Body of pancreas (tissue), 4 donors: Measurements from ENCODE around the gene TCOF1. TPM values are rescaled to one million over a fixed set of nuclear protein-coding genes. Genes with fewer than 3 reads are reported as not detected.

Source experiments
- ATAC-seq: fragments of 150-250 bp; one replicate; pipeline ENCODE4 v1.9.1; 2016
- DNase-seq, 4 donors: peaks; one replicate each; pipeline ENCODE4 v3.0.0-alpha.2; 2019
- H3K27ac ChIP-seq, 4 donors: fragments of 200-600 bp; sonication (generic); 1 replicate in 3 of 4; 2 replicates in 1 of 4; pipeline versions ENCODE4 v1.5.1 to v1.6.1; 2016 to 2019; ENCODE audit warnings: mild to moderate bottlenecking in 1 of 4, mixed read lengths in 1 of 4, moderate library complexity in 1 of 4
- H3K27me3 ChIP-seq, 2 donors: fragments of 200-600 bp; sonication (generic); one replicate each; pipeline ENCODE4 v1.6.0; 2016; ENCODE audit warnings: mild to moderate bottlenecking in 1 of 2
- H3K36me3 ChIP-seq, 2 donors: fragments of 200-600 bp; sonication (generic); replicated peaks in 1 of 2; 2 replicates each; pipeline ENCODE4 v1.5.1; 2016; ENCODE audit warnings: low read depth in 2 of 2; ENCODE audit not compliant: insufficient read depth in 1 of 2
- H3K4me1 ChIP-seq: fragments of 200-600 bp; sonication (generic); one replicate; pipeline ENCODE4 v1.6.0; 2016
- H3K4me3 ChIP-seq, 2 donors: fragments of 200-600 bp; sonication (generic); 1 replicate in 1 of 2; 2 replicates in 1 of 2; pipeline ENCODE4 v1.5.1; 2016 to 2019
- H3K9me3 ChIP-seq, 3 donors: fragments of 200-600 bp; sonication (generic); 1 replicate in 2 of 3; 2 replicates in 1 of 3; pipeline ENCODE4 v1.5.1; 2016
- POLR2A ChIP-seq, 3 donors: fragments of 450-650 bp; IDR thresholded peaks; one replicate each; pipeline ENCODE4 v1.6.1; 2016; ENCODE audit warnings: antibody characterized with exemption in 3 of 3, mild to moderate bottlenecking in 2 of 3
- WGBS, 2 donors: methylation state at CpG; one replicate each; pipeline ENCODE4 v1.1.5; 2017; 5-methylcytosine and 5-hydroxymethylcytosine counted together
- intact Hi-C: fragments of 100-400 bp; cut with DNase I; formaldehyde crosslinking; loops from one replicate; pipeline ENCODE4 v1.15.1; 2023
- total RNA-seq, 2 donors: library from RNA; depleted of rRNA; stranded (reverse); fragments of >200 nt; gene quantifications; one replicate each; pipeline ENCODE4 v1.1.0, GENCODE V29; 2016
- TF ChIP-seq, protein P1 (sequence below), 7 experiments: fragments of 450-650 bp in 4 of 7; fragments of 200-600 bp in 3 of 7; sonication (generic) in 3 of 7; IDR thresholded peaks; one replicate each; pipeline ENCODE4 v1.5.1; 2016 to 2019; ENCODE audit warnings: antibody characterized with exemption in 7 of 7

TCOF1 gene
- total RNA-seq, 2 donors from 2014 or later: 18.9 to 23.4 TPM

DNA sequence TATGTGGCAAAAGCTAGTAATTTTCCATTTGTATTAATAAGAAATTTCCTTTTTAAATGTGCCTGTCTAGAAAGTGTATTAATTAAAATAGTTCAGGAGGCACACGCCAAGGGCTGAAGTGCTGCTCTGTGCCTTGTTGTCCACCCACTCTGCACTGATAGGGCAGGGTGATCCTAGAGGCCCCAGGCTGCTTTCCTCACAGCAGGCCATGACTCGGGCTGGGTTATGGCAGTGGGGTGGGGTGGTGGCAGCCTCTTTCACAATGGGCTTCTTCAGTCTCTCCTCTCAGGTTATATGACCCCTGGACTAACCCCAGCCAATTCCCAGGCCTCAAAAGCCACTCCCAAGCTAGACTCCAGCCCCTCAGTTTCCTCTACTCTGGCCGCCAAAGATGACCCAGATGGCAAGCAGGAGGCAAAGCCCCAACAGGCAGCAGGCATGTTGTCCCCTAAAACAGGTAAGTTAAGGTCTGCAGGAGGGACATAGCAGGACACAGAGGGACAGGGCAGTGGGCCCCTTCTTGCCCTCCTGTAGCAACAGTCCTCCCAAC is 35.7 kb downstream of the TCOF1 start:
- 89 to 92% methylated on average over 3 of the region's 3 CpGs for WGBS, 2 donors
- intact Hi-C loops: no loop called here
- Histone ChIP-seq H3K27ac (no peak overlapping the region), H3K36me3 (peaks cover 0 to 42% of the 10 kb centered on the region in 2 donors), H3K9me3 (no peaks in the 10 kb centered on the region), H3K4me1 (no peaks in the 10 kb centered on the region), H3K4me3 (no peak overlapping the region), H3K27me3 (no peaks in the 10 kb centered on the region)
- no peak for TF ChIP-seq POLR2A (IDR thresholded peaks at IDR 0.05)
- TF ChIP-seq, protein P1, sequence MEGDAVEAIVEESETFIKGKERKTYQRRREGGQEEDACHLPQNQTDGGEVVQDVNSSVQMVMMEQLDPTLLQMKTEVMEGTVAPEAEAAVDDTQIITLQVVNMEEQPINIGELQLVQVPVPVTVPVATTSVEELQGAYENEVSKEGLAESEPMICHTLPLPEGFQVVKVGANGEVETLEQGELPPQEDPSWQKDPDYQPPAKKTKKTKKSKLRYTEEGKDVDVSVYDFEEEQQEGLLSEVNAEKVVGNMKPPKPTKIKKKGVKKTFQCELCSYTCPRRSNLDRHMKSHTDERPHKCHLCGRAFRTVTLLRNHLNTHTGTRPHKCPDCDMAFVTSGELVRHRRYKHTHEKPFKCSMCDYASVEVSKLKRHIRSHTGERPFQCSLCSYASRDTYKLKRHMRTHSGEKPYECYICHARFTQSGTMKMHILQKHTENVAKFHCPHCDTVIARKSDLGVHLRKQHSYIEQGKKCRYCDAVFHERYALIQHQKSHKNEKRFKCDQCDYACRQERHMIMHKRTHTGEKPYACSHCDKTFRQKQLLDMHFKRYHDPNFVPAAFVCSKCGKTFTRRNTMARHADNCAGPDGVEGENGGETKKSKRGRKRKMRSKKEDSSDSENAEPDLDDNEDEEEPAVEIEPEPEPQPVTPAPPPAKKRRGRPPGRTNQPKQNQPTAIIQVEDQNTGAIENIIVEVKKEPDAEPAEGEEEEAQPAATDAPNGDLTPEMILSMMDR (IDR thresholded peaks at IDR 0.05): no peak
- no peak for ATAC-seq
- no peak for DNase-seq

DNA sequence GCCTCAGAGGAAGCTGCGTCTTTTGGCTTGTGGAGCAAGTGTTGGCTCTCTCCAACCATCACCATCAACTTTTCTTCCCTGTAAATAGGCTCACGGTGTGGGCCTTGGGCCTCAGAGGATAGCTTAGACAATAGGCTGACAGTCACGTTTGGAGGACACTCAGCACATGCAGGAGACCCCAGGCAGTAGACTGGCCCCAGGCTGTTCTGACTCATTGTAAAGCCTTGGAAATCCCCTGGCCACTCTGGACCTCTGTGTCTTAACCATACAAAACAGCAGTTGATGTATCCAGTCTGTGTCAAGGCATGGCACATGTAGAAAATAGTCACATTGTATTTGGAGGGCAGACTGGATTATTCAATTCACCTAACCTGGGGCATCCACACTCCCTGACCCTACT is 36.6 kb downstream of the TCOF1 start:
- peaks cover 0 to 44% of the 10 kb centered on the region in 2 donors for H3K36me3 ChIP-seq
- intact Hi-C loops: no loop called here
- H3K4me3 ChIP-seq: no peak overlapping the region
- DNase-seq (no peak), ATAC-seq (no peak)
- H3K27me3 ChIP-seq: no peaks in the 10 kb centered on the region
- H3K27ac ChIP-seq: no peak overlapping the region
- WGBS, 2 donors: 83 to 85% methylated on average over 3 of the region's 3 CpGs
- H3K9me3 ChIP-seq: no peaks in the 10 kb centered on the region
- TF ChIP-seq, protein P1 (IDR thresholded peaks at IDR 0.05): no peak
- no peak for TF ChIP-seq POLR2A (IDR thresholded peaks at IDR 0.05)
- H3K4me1 ChIP-seq: no peaks in the 10 kb centered on the region

DNA sequence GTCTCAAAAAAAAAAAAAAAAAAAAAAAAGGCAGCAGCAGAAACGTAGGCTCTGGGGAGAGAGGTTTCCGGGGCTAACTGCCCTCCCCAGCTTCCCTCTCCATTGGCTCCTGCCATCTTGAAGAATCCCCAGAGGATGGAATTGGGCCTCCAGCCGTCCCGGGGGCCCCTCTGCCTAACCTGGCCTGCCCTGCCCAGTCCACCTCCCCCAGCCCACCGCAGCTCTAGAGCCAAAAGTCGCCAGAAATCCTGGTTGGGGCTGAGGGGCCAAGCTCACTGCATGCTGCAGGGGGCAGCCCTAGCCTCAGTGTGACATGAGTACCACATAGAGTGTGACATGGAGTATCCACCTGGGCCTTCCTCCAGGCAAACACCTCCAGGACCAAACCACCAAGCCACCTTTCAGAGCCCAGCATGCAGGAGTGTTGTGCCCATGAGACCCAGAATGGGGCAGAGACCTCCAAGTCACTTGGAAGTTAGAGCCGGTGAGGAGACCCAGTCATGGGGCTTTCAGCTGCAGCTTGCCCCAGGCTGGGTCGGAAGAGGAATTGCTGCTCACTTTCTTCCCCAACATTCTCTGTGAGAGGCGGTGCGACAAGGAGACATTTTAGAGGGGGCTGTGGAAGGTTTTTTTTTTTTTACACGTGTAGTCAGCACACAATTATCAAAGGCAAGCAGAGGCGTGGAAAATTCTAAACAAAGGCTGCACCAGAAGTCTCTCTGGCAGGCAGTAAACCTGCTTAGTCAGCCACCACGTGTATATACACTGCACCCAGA is 37.6 kb downstream of the TCOF1 start:
- intact Hi-C loops: no loop called here
- H3K36me3 ChIP-seq: peaks cover 0 to 39% of the 10 kb centered on the region in 2 donors
- H3K27me3 ChIP-seq: no peaks in the 10 kb centered on the region
- no peak overlapping the region for H3K4me3 ChIP-seq
- ATAC-seq (no peak), DNase-seq (no peak)
- H3K27ac ChIP-seq: no peak overlapping the region
- 83 to 87% methylated on average over 11 to 13 of the region's 13 CpGs for WGBS, 2 donors
- H3K4me1 ChIP-seq: no peaks in the 10 kb centered on the region
- H3K9me3 ChIP-seq: no peaks in the 10 kb centered on the region
- TF ChIP-seq, protein P1 (IDR thresholded peaks at IDR 0.05): no peak
- TF ChIP-seq POLR2A (IDR thresholded peaks at IDR 0.05): no peak

DNA sequence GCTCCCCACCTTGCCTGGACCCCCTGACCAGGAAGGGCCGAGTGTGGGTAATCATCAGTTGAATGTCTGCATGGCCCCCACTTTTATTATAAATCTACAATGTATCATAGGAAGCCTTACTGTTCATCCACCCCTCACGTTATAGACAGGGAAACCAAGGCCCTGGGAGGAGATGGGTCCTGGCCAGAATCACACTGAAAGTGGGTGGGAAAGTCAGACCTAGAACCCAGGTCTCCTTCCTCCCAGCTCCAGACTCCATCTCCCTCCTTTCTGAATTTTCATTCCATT is 38.1 kb downstream of the TCOF1 start:
- 83 to 100% methylated on average over 2 of the region's 2 CpGs for WGBS, 2 donors
- no peak for ATAC-seq
- no peak for DNase-seq
- Histone ChIP-seq H3K9me3 (no peaks in the 10 kb centered on the region), H3K27ac (no peak overlapping the region), H3K36me3 (peaks cover 0 to 36% of the 10 kb centered on the region in 2 donors), H3K4me1 (no peaks in the 10 kb centered on the region), H3K27me3 (no peaks in the 10 kb centered on the region), H3K4me3 (no peak overlapping the region)
- TF ChIP-seq, protein P1 (IDR thresholded peaks at IDR 0.05): no peak
- no peak for TF ChIP-seq POLR2A (IDR thresholded peaks at IDR 0.05)
- intact Hi-C loops: no loop called here

DNA sequence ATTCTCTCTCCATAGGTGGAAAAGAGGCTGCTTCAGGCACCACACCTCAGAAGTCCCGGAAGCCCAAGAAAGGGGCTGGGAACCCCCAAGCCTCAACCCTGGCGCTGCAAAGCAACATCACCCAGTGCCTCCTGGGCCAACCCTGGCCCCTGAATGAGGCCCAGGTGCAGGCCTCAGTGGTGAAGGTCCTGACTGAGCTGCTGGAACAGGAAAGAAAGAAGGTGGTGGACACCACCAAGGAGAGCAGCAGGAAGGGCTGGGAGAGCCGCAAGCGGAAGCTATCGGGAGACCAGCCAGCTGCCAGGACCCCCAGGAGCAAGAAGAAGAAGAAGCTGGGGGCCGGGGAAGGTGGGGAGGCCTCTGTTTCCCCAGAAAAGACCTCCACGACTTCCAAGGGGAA is 38.8 kb downstream of the TCOF1 start:
- peaks cover 0 to 36% of the 10 kb centered on the region in 2 donors for H3K36me3 ChIP-seq
- no peak for DNase-seq
- no peak overlapping the region for H3K27ac ChIP-seq
- no peak for ATAC-seq
- intact Hi-C loops: no loop called here
- H3K9me3 ChIP-seq: no peaks in the 10 kb centered on the region
- WGBS, 2 donors: 93 to 94% methylated on average over 5 to 7 of the region's 7 CpGs
- H3K27me3 ChIP-seq: no peaks in the 10 kb centered on the region
- TF ChIP-seq POLR2A (IDR thresholded peaks at IDR 0.05): no peak
- TF ChIP-seq, protein P1 (IDR thresholded peaks at IDR 0.05): no peak
- no peaks in the 10 kb centered on the region for H3K4me1 ChIP-seq
- no peak overlapping the region for H3K4me3 ChIP-seq
